H9 (cell line): ENCODE measurements around the gene CDK5R1. TPM values are rescaled to one million over a fixed set of nuclear protein-coding genes. Genes with fewer than 3 reads are reported as not detected.

Source experiments
- DNase-seq: peaks from one replicate; pipeline ENCODE4 v3.0.0-alpha.2; 2017
- H2AFZ ChIP-seq: one replicate; pipeline ENCODE4 v1.6.1; 2013; ENCODE audit warnings: mild to moderate bottlenecking, low read length, control low read depth, moderate library complexity
- H2AK5ac ChIP-seq: 2 replicates; pipeline ENCODE4 v1.6.1; 2013; ENCODE audit warnings: low read length, control low read depth, mixed read lengths; ENCODE audit not compliant: insufficient read length
- H2BK120ac ChIP-seq: one replicate; pipeline ENCODE4 v1.6.1; 2013; ENCODE audit warnings: low read depth, mild to moderate bottlenecking, low read length, control low read depth, inconsistent platforms; ENCODE audit not compliant: poor library complexity, severe bottlenecking
- H2BK12ac ChIP-seq: 2 replicates; pipeline ENCODE4 v1.6.1; 2013; ENCODE audit warnings: low read length, control low read depth, mixed read lengths, low read depth; ENCODE audit not compliant: insufficient read length
- H2BK15ac ChIP-seq: 2 replicates; pipeline ENCODE4 v1.6.1; 2013; ENCODE audit warnings: low read depth, low read length, control low read depth
- H2BK20ac ChIP-seq: one replicate; pipeline ENCODE4 v1.6.1; 2013; ENCODE audit warnings: low read depth, mild to moderate bottlenecking, low read length, control low read depth, inconsistent platforms; ENCODE audit not compliant: poor library complexity, severe bottlenecking
- H2BK5ac ChIP-seq: 2 replicates; pipeline ENCODE4 v1.6.1; 2013; ENCODE audit warnings: low read length, control low read depth, mixed read lengths; ENCODE audit not compliant: insufficient read length
- H3K14ac ChIP-seq: 2 replicates; pipeline ENCODE4 v1.6.1; 2013; ENCODE audit warnings: low read length, control low read depth; ENCODE audit not compliant: insufficient read depth
- H3K18ac ChIP-seq: 2 replicates; pipeline ENCODE4 v1.6.1; 2013; ENCODE audit warnings: low read depth, mild to moderate bottlenecking, mixed read lengths, low read length, control low read depth; ENCODE audit not compliant: insufficient read length
- H3K23ac ChIP-seq: 2 replicates; pipeline ENCODE4 v1.6.1; 2013; ENCODE audit warnings: low read length, control low read depth, mixed read lengths, low read depth; ENCODE audit not compliant: insufficient read length
- H3K23me2 ChIP-seq: 2 replicates; pipeline ENCODE4 v1.6.1; 2013; ENCODE audit warnings: low read depth, mild to moderate bottlenecking, mixed read lengths, low read length, control low read depth; ENCODE audit not compliant: insufficient read length, poor library complexity, severe bottlenecking
- H3K27ac ChIP-seq: 2 replicates; pipeline ENCODE4 v1.5.1; 2013; ENCODE audit warnings: low read length, control low read depth, mixed read lengths, low read depth; ENCODE audit not compliant: insufficient read length
- H3K27me3 ChIP-seq: 2 replicates; pipeline ENCODE4 v1.6.1; 2013; ENCODE audit warnings: low read length, control low read depth, inconsistent platforms; ENCODE audit not compliant: insufficient read depth
- H3K4ac ChIP-seq: 2 replicates; pipeline ENCODE4 v1.6.1; 2013; ENCODE audit warnings: low read depth, mild to moderate bottlenecking, control low read depth, inconsistent platforms, low read length, moderate library complexity
- H3K4me1 ChIP-seq: 2 replicates; pipeline ENCODE4 v1.6.1; 2013; ENCODE audit warnings: low read length, control low read depth, inconsistent platforms; ENCODE audit not compliant: insufficient read depth
- H3K4me2 ChIP-seq: 2 replicates; pipeline ENCODE4 v1.6.1; 2013; ENCODE audit warnings: low read length, control low read depth, mixed read lengths; ENCODE audit not compliant: insufficient read length, insufficient read depth
- H3K56ac ChIP-seq: 2 replicates; pipeline ENCODE4 v1.6.1; 2013; ENCODE audit warnings: low read depth, mild to moderate bottlenecking, mixed read lengths, low read length, control low read depth; ENCODE audit not compliant: insufficient read length
- H3K79me1 ChIP-seq: 2 replicates; pipeline ENCODE4 v1.6.1; 2013; ENCODE audit warnings: low read depth, mild to moderate bottlenecking, moderate library complexity, low read length, control low read depth, inconsistent platforms; ENCODE audit not compliant: insufficient read depth, poor library complexity, severe bottlenecking
- H3K79me2 ChIP-seq: 2 replicates; pipeline ENCODE4 v1.6.1; 2013; ENCODE audit warnings: low read length, control low read depth, inconsistent platforms; ENCODE audit not compliant: insufficient read depth
- H3K9ac ChIP-seq: 2 replicates; pipeline ENCODE4 v1.6.1; 2013; ENCODE audit warnings: low read length, control low read depth, mixed read lengths; ENCODE audit not compliant: insufficient read length; ENCODE audit errors: extremely low read depth
- H3K9me3 ChIP-seq: one replicate; pipeline ENCODE4 v1.6.1; 2013; ENCODE audit warnings: low read depth, low read length, inconsistent platforms; ENCODE audit not compliant: control insufficient read depth
- H3T11ph ChIP-seq: one replicate; pipeline ENCODE4 v1.6.1; 2013; ENCODE audit warnings: mild to moderate bottlenecking, low read length, control low read depth, inconsistent platforms
- H4K20me1 ChIP-seq: one replicate; pipeline ENCODE4 v1.6.1; 2013; ENCODE audit not compliant: control insufficient read depth, insufficient read length, insufficient read depth
- H4K5ac ChIP-seq: 2 replicates; pipeline ENCODE4 v1.6.1; 2013; ENCODE audit warnings: low read depth, mild to moderate bottlenecking, mixed read lengths, low read length, control low read depth; ENCODE audit not compliant: insufficient read length
- H4K8ac ChIP-seq: replicated peaks from 2 replicates; pipeline ENCODE4 v1.6.1; 2013; ENCODE audit warnings: low read length, control low read depth, mixed read lengths, low read depth; ENCODE audit not compliant: insufficient read length
- H4K91ac ChIP-seq: 2 replicates; pipeline ENCODE4 v1.6.1; 2013; ENCODE audit warnings: low read depth, mild to moderate bottlenecking, moderate library complexity, mixed read lengths, low read length, control low read depth; ENCODE audit not compliant: insufficient read length
- H3K27ac Mint-ChIP-seq, 3 experiments: 2 replicates in 2 of 3; 3 replicates in 1 of 3; pipeline ENCODE4 v1.8.0; 2020 to 2021; ENCODE audit warnings: mixed read lengths in 3 of 3, mild to moderate bottlenecking in 1 of 3, moderate library complexity in 1 of 3
- H3K27me3 Mint-ChIP-seq: 2 replicates; pipeline ENCODE4 v1.8.0; 2021; ENCODE audit warnings: low read depth, mild to moderate bottlenecking, moderate library complexity, mixed read lengths
- H3K36me3 Mint-ChIP-seq, 3 experiments: 2 replicates in 2 of 3; 3 replicates in 1 of 3; pipeline ENCODE4 v1.8.0; 2020 to 2021; ENCODE audit warnings: low read depth in 3 of 3, mixed read lengths in 3 of 3; ENCODE audit not compliant: insufficient read depth in 1 of 3
- H3K4me1 Mint-ChIP-seq, 2 experiments: 2 replicates each; pipeline ENCODE4 v1.8.0; 2020; ENCODE audit warnings: mixed read lengths in 2 of 2
- H3K4me3 Mint-ChIP-seq, 2 experiments: 2 replicates in 1 of 2; 3 replicates in 1 of 2; pipeline ENCODE4 v1.8.0; 2020 to 2021; ENCODE audit warnings: mild to moderate bottlenecking in 2 of 2, mixed read lengths in 2 of 2, moderate library complexity in 1 of 2
- H3K9me3 Mint-ChIP-seq, 2 experiments: 2 replicates in 1 of 2; 3 replicates in 1 of 2; pipeline ENCODE4 v1.8.0; 2020; ENCODE audit warnings: mild to moderate bottlenecking in 2 of 2, mixed read lengths in 2 of 2, moderate library complexity in 1 of 2
- CTCF ChIP-seq: fragments of 200-600 bp; sonication (generic); conservative IDR thresholded peaks from 3 replicates; pipeline ENCODE4 v1.8.0; 2021; ENCODE audit warnings: antibody characterized with exemption, mild to moderate bottlenecking
- WGBS: extraction: QIAGEN DNeasy Blood & Tissue Kit; methylation state at CpG from one replicate; pipeline ENCODE4 v1.1.7; 2013; ENCODE audit warnings: missing lambda C conversion rate, low lambda C conversion rate, mixed read lengths; ENCODE audit not compliant: insufficient read length; ENCODE audit errors: extremely low coverage; 5-methylcytosine and 5-hydroxymethylcytosine counted together
- total RNA-seq: library from RNA; stranded (reverse); gene quantifications from 2 replicates; pipeline ENCODE4 v1.2.1, GENCODE V29; 2021

The CDK5R1 gene
- total RNA-seq, 1 experiment from 2014 or later, result 11.4 TPM

- H3T11ph ChIP-seq, result no peak overlapping the region
- H3K56ac ChIP-seq, result no peak overlapping the region
- no peak overlapping the region for H3K9ac ChIP-seq
- no peak overlapping the region for H2BK12ac ChIP-seq
- H3K79me1 ChIP-seq, result no peaks in the 10 kb centered on the region
- H3K23me2 ChIP-seq, result no peaks in the 10 kb centered on the region
- H2AK5ac ChIP-seq, result no peak overlapping the region
- Mint-ChIP-seq H3K4me3 (no peak overlapping the region), H3K9me3 (no peaks in the 10 kb centered on the region), H3K27ac (no peak overlapping the region), H3K36me3 (peaks cover 0 to 3% (median 0%) of the 10 kb centered on the region in 3 experiments; a peak in 3 of 7 replicates), H3K27me3 (no peaks in the 10 kb centered on the region), H3K4me1 (peaks cover 28 to 30% of the 10 kb centered on the region in 2 experiments)
- no peak overlapping the region for H2BK15ac ChIP-seq
- no peak overlapping the region for H3K23ac ChIP-seq
- WGBS, result no CpG with 5 or more reads among the region's 16 CpGs
- no peak overlapping the region for H2BK120ac ChIP-seq
- no peak overlapping the region for H3K14ac ChIP-seq
- H3K4me1 ChIP-seq, result no peaks in the 10 kb centered on the region
- H3K79me2 ChIP-seq, result no peaks in the 10 kb centered on the region
- H3K27me3 ChIP-seq, result no peaks in the 10 kb centered on the region
- TF ChIP-seq CTCF, result no peak
- H3K4ac ChIP-seq, result no peak overlapping the region
- H4K20me1 ChIP-seq, result no peaks in the 10 kb centered on the region
- H3K4me2 ChIP-seq, result no peak overlapping the region
- no peak overlapping the region for H4K5ac ChIP-seq
- no peak overlapping the region for H4K91ac ChIP-seq
- H2AFZ ChIP-seq, result no peak overlapping the region
- H2BK20ac ChIP-seq, result no peak overlapping the region
- no peak for DNase-seq
- H3K27ac ChIP-seq, result no peak overlapping the region
- no peaks in the 10 kb centered on the region for H3K9me3 ChIP-seq
- H2BK5ac ChIP-seq, result no peak overlapping the region
- H4K8ac ChIP-seq, result no peak overlapping the region
- no peak overlapping the region for H3K18ac ChIP-seq
Observed at GRCh38 chr17:32496395-32497073, 9.7 kb downstream of the CDK5R1 start.
